Ovary (tissue), 9 donors: ENCODE results near the gene USP6NL. TPM values are rescaled to one million over a fixed set of nuclear protein-coding genes. Genes with fewer than 3 reads are reported as not detected.

ENCODE experiments used
- DNase-seq, 5 donors: peaks; one replicate each; pipeline ENCODE4 v3.0.0-alpha.2; 2019 to 2020
- H3K27ac ChIP-seq, 2 donors: fragments of 200-600 bp; one replicate each; pipeline versions ENCODE4 v1.5.1 to v1.8.0; 2019 to 2022
- H3K27me3 ChIP-seq: fragments of 200-600 bp; one replicate; pipeline ENCODE4 v1.8.0; 2022
- H3K36me3 ChIP-seq: fragments of 200-600 bp; sonication (generic); one replicate; pipeline ENCODE4 v1.5.1; 2019
- H3K4me1 ChIP-seq: one replicate; pipeline ENCODE4 v1.8.1; 2013; ENCODE audit warnings: mild to moderate bottlenecking, moderate library complexity; ENCODE audit not compliant: insufficient read depth
- H3K4me3 ChIP-seq: fragments of 200-600 bp; sonication (generic); one replicate; pipeline ENCODE4 v1.5.1; 2017
- H3K9me3 ChIP-seq, 2 donors: fragments of 200-600 bp in 1 of 2; sonication (generic) in 1 of 2; one replicate each; pipeline versions ENCODE4 v1.5.1 to v1.8.1; 2013 to 2019; ENCODE audit warnings: mild to moderate bottlenecking in 1 of 2, moderate library complexity in 1 of 2
- CTCF ChIP-seq, 3 donors: fragments of 450-650 bp in 2 of 3; fragments of 200-600 bp in 1 of 3; IDR thresholded peaks; one replicate each; pipeline versions ENCODE4 v1.5.1 to v1.8.0; 2016 to 2022; ENCODE audit warnings: antibody characterized with exemption in 3 of 3, mild to moderate bottlenecking in 1 of 3
- EP300 ChIP-seq: sonication (generic); formaldehyde crosslinking; IDR thresholded peaks from one replicate; pipeline ENCODE4 v1.6.1; 2017; ENCODE audit warnings: antibody characterized with exemption
- POLR2A ChIP-seq: fragments of 450-650 bp; IDR thresholded peaks from one replicate; pipeline ENCODE4 v1.6.1; 2017; ENCODE audit warnings: antibody characterized with exemption, mild to moderate bottlenecking, moderate library complexity
- WGBS, 3 donors: extraction: QIAGEN DNeasy Blood & Tissue Kit in 1 of 3; methylation state at CpG; one replicate each; pipeline versions ENCODE4 v1.1.5 to v1.1.7; 2013 to 2017; 5-methylcytosine and 5-hydroxymethylcytosine counted together
- intact Hi-C, 4 donors: fragments of 100-400 bp; cut with DNase I; formaldehyde crosslinking; loops; one replicate each; pipeline versions ENCODE4 v1.11.0 to v1.15.1; 2022 to 2023
- polyA plus RNA-seq, 2 donors: library from polyadenylated mRNA; stranded (reverse); fragments of 200-250 nt in 1 of 2; fragments of 350-450 nt in 1 of 2; fragmentation: Illumina TruSeq in 1 of 2; extraction: RNeasy Lipid Tissue Mini Kit (QIAGEN cat#74804) in 1 of 2; gene quantifications; one replicate each; pipeline ENCODE4 v1.2.3, GENCODE V29; 2013 to 2014
- total RNA-seq, 7 donors: library from RNA; depleted of rRNA in 2 of 7; stranded (reverse); fragments of >200 nt in 2 of 7; fragmentation: NEBNext Ultra II Directional in 3 of 7; extraction: Animal tissue kit (Norgen Biotek cat#: 25700) in 3 of 7; gene quantifications; one replicate each; pipeline versions ENCODE4 v1.1.0 to v1.2.4, GENCODE V29; 2016 to 2023
- donor health status: DM: no; HTN: no; CAD: no; lungs with moderate emphysema.
- donor health status: DM: no; HTN: no; CAD: no.
- donor health status: Bipolar disorder and iron deficiency.
- donor health status: DM: yes; HTN: yes; CAD: no.
- donor health status: DM: no; HTN: no; CAD: no.
- donor health status: DM: yes; HTN: yes; CAD: no.

Gene USP6NL
- total and polyA plus RNA-seq, 9 donors = 9.6 to 28.8 (median 16.3) TPM

- TF ChIP-seq CTCF (IDR thresholded peaks at IDR 0.05) (no peak), EP300 (no peak), POLR2A (no peak)
- H3K4me3 ChIP-seq = no peak overlapping the region
- H3K9me3 ChIP-seq = no peaks in the 10 kb centered on the region
- no peaks in the 10 kb centered on the region for H3K4me1 ChIP-seq
- H3K27ac ChIP-seq = no peak overlapping the region
- intact Hi-C loops = no loop called here
- 74 to 87% (median 82%) methylated on average over 8 of the region's 8 CpGs for WGBS, 3 donors
- H3K36me3 ChIP-seq = no peaks in the 10 kb centered on the region
- H3K27me3 ChIP-seq = no peaks in the 10 kb centered on the region
- no peak for DNase-seq
Observed at GRCh38 chr10:11653758-11654471, 42.5 kb upstream of the USP6NL start.

GRCh38 chr10:11647676-11648075 is 36.2 kb upstream of the USP6NL start:
- Histone ChIP-seq H3K27me3 (no peaks in the 10 kb centered on the region), H3K9me3 (no peaks in the 10 kb centered on the region), H3K27ac (no peak overlapping the region), H3K36me3 (no peaks in the 10 kb centered on the region), H3K4me3 (no peak overlapping the region), H3K4me1 (no peaks in the 10 kb centered on the region)
- 70 to 78% (median 74%) methylated on average over 1 of the region's 1 CpG for WGBS, 3 donors
- intact Hi-C loops = no loop called here
- TF ChIP-seq EP300 (no peak), POLR2A (no peak), CTCF (IDR thresholded peaks at IDR 0.05) (no peak)
- DNase-seq = no peak

- DNase-seq = no peak
- Histone ChIP-seq H3K4me3 (no peak overlapping the region), H3K27ac (no peak overlapping the region), H3K36me3 (no peaks in the 10 kb centered on the region), H3K4me1 (no peaks in the 10 kb centered on the region), H3K27me3 (no peaks in the 10 kb centered on the region), H3K9me3 (no peaks in the 10 kb centered on the region)
- TF ChIP-seq POLR2A (no peak), EP300 (no peak), CTCF (IDR thresholded peaks at IDR 0.05) (no peak)
- WGBS, 3 donors = 80 to 91% (median 89%) methylated on average over 9 of the region's 9 CpGs
- intact Hi-C loops = no loop called here
Observed at GRCh38 chr10:11646450-11646849, 35.0 kb upstream of the USP6NL start.

GRCh38 chr10:11643039-11643438 is 31.6 kb upstream of the USP6NL start:
- H3K9me3 ChIP-seq = no peaks in the 10 kb centered on the region
- no peak overlapping the region for H3K4me3 ChIP-seq
- no peak for DNase-seq
- 96 to 98% (median 98%) methylated on average over 6 of the region's 6 CpGs for WGBS, 3 donors
- no peaks in the 10 kb centered on the region for H3K4me1 ChIP-seq
- no peaks in the 10 kb centered on the region for H3K36me3 ChIP-seq
- TF ChIP-seq POLR2A (no peak), CTCF (IDR thresholded peaks at IDR 0.05) (no peak), EP300 (no peak)
- H3K27ac ChIP-seq = no peak overlapping the region
- intact Hi-C loops = no loop called here
- H3K27me3 ChIP-seq = no peaks in the 10 kb centered on the region
